WI38 (cell line): ENCODE results near the gene PACS2.
"Not testable (repeated sequence)": the region's sequence is repeated elsewhere in the genome, so short reads cannot be mapped to it uniquely, and the experiment has no call there.

ENCODE experiments used
- H3K4me3 ChIP-seq: 2 replicates; pipeline ENCODE4 v1.5.1; 2011; ENCODE audit warnings: low read depth, mild to moderate bottlenecking, control low read depth, low read length
- TF ChIP-seq, protein P1 (sequence below): IDR thresholded peaks from 2 replicates; pipeline ENCODE4 v1.5.1; 2012; ENCODE audit warnings: low read depth, mild to moderate bottlenecking, control low read depth, low read length

Gene PACS2

DNA sequence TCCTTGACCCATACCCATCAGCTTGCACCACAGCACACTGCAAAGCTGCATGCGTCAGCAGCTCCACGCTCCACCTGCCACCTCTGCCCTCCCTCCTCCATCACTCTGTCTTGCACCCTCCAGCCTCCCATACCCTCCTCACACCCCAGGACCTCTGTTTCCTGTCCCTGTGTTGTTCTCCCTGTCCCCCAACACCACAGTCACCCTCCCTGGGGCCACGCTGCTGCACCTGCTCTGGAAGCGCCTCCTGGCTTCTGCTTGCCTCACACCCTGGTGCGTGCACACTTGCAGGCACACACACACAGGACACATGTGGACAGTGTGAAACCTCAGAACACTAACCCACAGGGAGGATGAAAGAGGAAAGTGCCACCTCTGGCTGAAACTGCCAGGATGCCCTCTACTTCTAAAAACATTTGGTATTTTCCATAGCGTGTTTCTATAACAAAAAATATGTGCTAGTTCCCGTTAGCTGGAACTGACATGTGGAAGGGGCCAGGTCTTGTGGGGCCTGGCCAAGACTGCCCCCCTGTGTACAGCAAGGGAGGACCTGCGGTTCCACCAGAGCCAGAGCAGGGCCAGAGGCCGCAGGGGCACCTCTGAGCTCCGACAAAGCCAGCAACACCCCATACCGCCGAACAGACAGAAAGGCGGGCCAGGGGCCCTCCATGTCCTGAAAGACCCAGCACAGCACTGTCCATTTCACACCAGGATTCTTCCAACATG is 23.8 kb upstream of the PACS2 start:
- H3K4me3 ChIP-seq = no peak overlapping the region
- TF ChIP-seq, protein P1, sequence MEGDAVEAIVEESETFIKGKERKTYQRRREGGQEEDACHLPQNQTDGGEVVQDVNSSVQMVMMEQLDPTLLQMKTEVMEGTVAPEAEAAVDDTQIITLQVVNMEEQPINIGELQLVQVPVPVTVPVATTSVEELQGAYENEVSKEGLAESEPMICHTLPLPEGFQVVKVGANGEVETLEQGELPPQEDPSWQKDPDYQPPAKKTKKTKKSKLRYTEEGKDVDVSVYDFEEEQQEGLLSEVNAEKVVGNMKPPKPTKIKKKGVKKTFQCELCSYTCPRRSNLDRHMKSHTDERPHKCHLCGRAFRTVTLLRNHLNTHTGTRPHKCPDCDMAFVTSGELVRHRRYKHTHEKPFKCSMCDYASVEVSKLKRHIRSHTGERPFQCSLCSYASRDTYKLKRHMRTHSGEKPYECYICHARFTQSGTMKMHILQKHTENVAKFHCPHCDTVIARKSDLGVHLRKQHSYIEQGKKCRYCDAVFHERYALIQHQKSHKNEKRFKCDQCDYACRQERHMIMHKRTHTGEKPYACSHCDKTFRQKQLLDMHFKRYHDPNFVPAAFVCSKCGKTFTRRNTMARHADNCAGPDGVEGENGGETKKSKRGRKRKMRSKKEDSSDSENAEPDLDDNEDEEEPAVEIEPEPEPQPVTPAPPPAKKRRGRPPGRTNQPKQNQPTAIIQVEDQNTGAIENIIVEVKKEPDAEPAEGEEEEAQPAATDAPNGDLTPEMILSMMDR = no peak

DNA sequence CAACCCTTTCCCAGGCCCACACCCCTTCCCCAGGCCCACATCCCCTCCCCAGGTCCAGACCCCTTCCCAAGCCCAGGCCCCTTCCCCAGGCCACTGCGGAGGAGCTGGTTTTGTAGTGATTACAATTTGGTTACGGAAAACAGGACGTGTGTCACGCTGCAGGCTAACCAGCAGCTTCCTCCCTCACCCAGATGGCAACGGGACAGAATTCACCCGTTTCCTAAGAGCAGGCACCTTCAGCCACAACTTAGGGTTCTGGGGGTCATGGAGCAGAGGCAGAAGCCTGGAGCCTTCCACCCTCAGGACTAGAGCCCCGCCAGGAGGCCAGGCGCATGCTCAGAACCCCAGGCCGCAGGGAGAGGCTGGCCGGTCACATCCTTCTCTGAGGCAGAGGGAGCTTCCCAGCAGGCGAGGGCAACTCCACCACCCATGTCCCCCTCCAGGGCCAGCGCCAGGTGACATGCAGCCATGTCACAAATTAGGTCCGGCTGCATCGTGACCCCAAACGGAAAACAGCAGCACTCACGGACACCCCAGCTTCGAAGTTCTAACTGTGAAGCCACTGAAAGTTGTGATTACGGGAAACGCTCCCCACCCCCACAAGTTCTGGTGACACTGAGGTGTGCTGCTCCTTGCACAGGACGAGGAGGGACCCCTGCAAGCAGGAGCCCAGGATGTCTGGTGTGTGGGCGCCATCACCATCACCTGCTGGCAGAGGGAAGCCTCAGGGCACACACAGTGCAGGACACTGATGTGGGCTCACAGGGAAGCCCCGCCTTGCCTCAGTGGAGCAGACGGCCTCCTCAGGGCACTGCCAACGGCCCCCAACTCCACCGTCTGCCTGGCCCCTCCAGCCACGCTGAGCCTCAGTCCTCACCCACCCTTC is 21.5 kb upstream of the PACS2 start:
- TF ChIP-seq, protein P1 = no peak
- no peak overlapping the region for H3K4me3 ChIP-seq

GRCh38 chr14:105294142-105294597 is 20.4 kb upstream of the PACS2 start:
- TF ChIP-seq, protein P1 = no peak
- no peak overlapping the region for H3K4me3 ChIP-seq

DNA sequence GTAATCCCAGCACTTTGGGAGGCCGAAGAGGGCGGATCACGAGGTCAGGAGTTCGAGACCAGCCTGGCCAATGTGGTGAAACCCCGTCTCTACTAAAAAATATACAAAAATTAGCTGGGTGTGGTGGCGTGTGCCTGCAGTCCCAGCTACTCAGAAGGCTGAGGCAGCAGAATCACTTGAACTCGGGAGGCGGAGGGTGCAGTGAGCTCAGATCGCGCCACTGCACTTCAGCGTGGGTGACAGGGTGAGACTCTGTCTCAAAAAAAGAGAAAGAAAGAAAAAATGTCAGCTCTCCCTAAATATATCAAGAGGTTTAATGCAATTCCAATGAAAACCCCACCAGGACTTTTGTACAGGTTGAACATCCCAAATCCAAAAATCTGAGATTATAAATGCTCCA is 17.2 kb upstream of the PACS2 start:
- not testable (repeated sequence) for H3K4me3 ChIP-seq

DNA sequence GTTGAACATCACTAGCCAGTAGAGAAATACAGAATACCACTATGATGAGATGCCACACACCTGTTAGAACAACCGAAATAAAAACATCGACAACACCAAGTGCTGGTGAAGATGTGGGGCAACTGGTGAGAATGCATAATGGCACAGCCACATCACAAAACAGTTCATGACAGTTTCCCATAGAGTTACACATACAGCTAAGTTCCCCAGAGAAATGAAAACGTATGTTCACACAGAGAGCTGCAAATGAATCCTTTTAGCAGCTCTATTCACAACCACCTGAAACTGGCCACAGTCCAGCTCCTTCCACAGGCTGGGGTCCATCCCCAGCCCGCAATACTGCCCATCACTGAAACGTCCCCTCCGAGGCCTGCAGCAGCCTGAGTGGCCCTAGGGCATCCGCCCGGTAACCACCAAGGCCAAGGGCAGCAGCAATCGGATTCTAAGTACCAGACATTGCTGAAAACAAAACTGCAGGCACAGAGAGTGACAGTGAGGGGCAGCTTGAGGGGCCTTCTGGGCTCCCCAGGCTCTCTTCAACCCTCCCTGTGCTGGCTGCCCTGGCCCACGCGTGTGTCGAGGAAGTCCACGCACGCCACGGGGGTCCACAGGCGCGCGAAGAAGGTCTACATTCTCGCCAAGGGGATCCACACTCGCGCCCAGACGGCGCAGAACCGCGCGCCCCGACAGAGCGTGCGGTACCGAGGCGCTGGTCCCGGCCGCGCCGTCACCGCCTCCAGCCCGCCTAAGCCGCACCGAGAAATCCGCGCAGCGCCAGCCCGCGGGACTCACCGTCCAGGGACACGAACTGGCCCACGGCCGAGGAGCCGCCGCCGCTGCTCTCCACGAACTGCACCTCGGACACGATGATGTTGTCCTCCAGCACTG is 14.7 kb upstream of the PACS2 start:
- TF ChIP-seq, protein P1 = no peak
- peak overlapping the region; percentile 85 for H3K4me3 ChIP-seq

DNA sequence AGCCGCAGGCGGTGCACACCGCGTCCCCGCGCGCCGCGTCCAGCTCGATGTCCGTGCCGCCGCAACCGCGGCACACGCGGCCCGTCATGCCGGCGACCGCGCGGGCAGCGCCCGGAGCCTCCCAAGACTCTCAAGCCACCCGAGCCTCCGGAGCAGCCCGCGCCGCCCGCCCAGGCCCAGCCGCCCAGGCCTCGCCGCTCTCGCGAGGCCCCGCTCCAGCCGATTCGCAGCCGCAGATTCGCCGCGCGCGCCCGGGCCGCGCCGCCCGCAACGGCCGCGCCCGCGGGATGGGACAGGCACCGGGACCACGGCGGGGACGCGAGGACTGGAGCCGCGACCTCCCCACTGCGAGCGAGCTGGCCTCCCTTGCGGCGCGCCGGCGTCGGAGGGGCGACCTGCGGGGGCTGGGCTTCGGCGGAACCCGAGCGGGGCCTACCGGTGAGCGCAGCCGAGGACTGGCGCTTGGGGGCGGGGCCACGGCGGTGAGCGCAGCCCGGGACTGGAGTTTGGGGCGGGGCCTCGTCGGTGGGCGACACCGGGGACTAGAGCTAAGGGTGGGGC is 13.9 kb upstream of the PACS2 start, which contains the start of gene BRF1:
Gene BRF1 (minus strand): TSS at position 460 of the 561 bp plus-strand sequence. CDS start 372 bp downstream, at position 88.
- peak within 1 kb of the TSS; percentile 85 for H3K4me3 ChIP-seq
- TF ChIP-seq, protein P1 = no peak
